ENCODE data around the gene SIRPG. TPM values are rescaled to one million over a fixed set of nuclear protein-coding genes. Genes with fewer than 3 reads are reported as not detected.
"Not testable (repeated sequence)": the region's sequence is repeated elsewhere in the genome, so short reads cannot be mapped to it uniquely, and the experiment has no call there.

SIRPG gene
- total RNA-seq, result not detected

- DNase-seq (ENCODE audit: low spot score in 2 of 2), result no peak
- no peak for FAIRE-seq
These were observed at the start of gene SIRPG for GRCh38 chr20:1657556-1658334. SIRPG (minus strand) TSS chr20:1657779; CDS start chr20:1657714, 65 bp downstream.

GRCh38 chr20:1706887-1707286, 49.3 kb upstream of the SIRPG start:
- not testable (repeated sequence) for FAIRE-seq; DNase-seq (ENCODE audit: low spot score in 2 of 2)

- no peak for FAIRE-seq
- DNase-seq (ENCODE audit: low spot score in 2 of 2), result no peak
These were observed 48.5 kb upstream of the SIRPG start for GRCh38 chr20:1706079-1706478.

GRCh38 chr20:1702855-1703254, 45.3 kb upstream of the SIRPG start:
- DNase-seq (ENCODE audit: low spot score in 2 of 2) (no peak), FAIRE-seq (no peak)

GRCh38 chr20:1702328-1702727, 44.7 kb upstream of the SIRPG start:
- FAIRE-seq, result no peak
- no peak for DNase-seq (ENCODE audit: low spot score in 2 of 2)

DNA sequence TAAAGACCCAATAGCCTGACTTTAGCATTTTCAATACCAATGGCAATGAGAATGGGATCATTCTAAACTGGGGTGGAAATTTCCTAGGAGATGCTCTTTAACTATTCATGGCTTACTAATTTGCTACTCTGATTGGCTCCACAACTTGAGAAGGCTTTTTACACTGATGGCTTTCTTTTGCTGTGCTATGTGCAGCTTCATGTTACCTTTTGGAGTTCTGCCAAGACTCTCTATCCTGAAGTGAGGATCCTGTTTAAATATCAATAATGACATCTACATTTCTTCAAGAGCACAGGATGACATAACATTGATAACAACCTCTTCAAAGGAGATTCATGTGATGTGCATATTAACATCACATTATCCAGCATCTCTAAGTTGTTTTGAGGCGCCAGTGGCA, 43.4 kb upstream of the SIRPG start:
- DNase-seq (ENCODE audit: low spot score in 2 of 2) (no peak), FAIRE-seq (no peak)

DNA sequence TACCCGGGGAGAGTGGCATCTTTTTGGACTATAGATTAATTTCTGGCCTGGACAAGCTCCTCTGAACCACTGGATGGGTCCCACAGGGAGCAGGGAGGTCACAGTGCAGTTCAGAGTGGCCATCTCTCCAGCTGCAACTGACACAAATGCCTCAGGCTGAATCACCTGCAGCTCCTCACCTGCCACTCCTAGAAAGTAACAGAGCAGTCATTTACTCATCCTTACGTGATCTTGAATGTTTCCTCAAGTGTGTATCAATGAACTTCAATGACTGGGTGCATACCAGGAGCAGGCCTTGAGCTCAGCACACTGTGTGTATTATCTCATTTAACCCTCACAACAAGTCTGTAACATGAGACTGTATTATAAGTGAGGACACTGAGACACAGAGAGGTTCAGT, 40.0 kb upstream of the SIRPG start:
- DNase-seq (ENCODE audit: low spot score in 2 of 2), result no peak
- FAIRE-seq, result no peak

DNA sequence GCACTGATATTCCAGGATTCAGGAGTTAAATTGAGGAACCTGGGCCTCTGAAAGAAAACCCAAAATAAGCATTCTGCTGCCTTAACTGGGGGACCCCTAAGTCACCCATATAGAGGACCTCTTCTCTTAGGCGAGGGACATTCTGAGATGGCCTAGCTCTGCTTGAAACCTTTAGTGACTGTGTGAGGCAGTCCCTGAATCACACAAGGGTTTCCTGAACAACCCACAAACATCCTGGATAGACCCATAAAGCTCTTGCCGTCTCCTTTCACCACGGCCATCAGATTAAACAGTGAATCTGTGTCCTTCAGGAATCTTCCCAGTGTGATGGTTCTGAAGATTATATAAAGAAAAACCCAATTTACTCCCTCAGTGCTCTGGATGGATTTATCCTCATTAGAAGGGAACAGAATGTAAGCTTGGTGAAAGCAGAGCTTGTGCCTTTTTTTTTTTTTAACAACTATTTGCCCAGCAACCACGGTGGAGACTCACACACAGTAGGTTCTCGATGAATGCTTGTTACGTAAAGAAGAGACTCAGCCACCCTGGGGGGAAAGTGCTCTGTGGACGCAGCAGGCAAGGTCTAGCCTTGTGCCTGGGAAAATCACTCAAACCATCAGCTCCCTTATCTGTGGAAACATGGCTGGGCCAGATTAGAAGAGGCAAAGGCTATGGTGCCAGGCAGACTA, 39.1 kb upstream of the SIRPG start:
- FAIRE-seq (no peak), DNase-seq (ENCODE audit: low spot score in 2 of 2) (no peak)

GRCh38 chr20:1694672-1695071, 37.1 kb upstream of the SIRPG start:
- no peak for DNase-seq (ENCODE audit: low spot score in 2 of 2)
- no peak for FAIRE-seq

GRCh38 chr20:1693427-1693826, 35.8 kb upstream of the SIRPG start:
- FAIRE-seq (no peak), DNase-seq (ENCODE audit: low spot score in 2 of 2) (no peak)

DNA sequence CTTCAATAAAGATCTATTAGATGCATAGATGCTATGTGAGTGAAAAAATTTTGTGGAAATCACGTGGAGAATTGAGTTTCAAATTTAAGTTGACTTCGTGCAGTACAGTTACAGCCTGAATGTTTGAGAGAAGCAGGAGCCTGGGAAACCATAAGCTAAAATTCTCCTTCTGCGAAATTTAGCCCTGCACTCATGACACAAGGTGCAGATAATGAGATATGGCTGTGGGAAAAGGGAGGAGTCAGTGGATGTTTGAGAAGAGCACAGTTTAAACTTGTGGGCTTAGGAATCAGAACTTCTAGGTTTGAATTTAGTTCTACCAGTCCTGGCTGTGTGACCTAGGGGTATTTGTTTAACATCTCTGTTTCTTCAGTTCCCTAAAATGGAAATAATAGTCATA, 32.1 kb upstream of the SIRPG start:
- DNase-seq (ENCODE audit: low spot score in 2 of 2) (no peak), FAIRE-seq (no peak)

DNA sequence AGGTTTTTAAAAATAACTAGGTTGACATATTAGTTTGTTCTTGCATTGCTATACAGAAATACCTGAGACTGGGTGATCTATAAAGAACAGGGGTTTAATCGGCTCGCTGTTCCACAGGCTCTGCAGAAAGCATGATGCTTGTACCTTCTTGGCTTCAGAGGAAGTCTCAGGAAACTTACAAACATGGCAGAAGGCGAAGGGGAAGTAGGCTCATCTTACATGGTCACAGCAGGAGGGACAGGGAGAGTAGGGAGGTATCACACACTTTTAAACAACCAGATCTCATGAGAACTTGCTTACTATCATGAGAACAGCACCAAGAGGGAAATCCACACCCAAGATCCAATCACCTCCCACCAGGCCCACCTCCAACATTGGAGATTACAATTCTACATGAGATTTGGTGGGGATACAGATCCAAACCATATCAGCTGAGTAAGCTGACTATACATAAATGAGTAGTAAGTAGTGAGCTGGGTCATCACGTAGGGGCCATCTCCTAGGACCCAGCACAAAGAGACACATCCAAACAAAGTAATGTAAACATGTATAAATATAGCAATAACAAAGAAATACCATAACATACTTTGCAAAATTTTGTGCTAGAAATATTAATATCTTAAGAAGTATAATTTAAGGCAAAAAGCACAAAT, 31.4 kb upstream of the SIRPG start:
- no peak for DNase-seq (ENCODE audit: low spot score in 2 of 2)
- FAIRE-seq, result no peak

GRCh38 chr20:1687053-1687452, 29.5 kb upstream of the SIRPG start:
- DNase-seq (ENCODE audit: low spot score in 2 of 2) (no peak), FAIRE-seq (no peak)

- FAIRE-seq (no peak), DNase-seq (ENCODE audit: low spot score in 2 of 2) (no peak)
These were observed 28.7 kb upstream of the SIRPG start for GRCh38 chr20:1686151-1686748.

DNA sequence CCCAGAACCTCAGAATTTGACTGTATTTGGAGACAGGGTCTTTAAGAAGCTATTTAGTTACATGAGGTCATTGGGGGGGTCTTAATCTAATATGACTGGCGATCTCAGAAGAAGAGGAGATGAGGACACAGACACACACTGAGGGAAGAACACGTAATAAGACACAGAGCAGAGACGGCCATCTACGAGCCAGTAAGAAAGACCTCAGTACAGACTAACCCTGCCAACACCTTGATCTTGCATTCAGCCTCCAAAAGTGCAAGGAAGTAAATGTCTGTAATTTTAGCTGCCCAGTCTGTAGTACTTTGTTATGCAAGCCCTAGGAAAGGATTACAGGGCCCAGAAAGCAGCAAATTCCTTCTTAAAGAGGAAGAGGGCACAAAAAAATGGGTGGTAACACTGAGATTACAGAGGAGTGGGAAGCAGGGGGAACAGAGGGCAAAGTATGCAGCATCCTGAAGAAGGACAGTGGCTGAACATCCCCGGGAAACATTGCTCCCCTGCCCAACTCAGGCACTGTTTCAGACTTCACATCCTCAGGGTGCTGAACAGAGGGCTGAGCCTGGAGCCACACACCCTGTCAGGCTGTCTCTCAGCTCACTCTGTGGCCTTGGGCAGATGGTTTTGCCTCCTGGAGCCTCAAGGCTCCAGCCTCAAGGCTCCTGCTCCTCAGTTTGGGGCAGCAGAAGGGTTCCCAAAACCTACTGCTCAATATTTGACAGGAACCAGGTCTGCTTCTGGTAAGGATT, 27.9 kb upstream of the SIRPG start:
- DNase-seq (ENCODE audit: low spot score in 2 of 2) (no peak), FAIRE-seq (no peak)

- DNase-seq (ENCODE audit: low spot score in 2 of 2) (no peak), FAIRE-seq (no peak)
These were observed 27.3 kb upstream of the SIRPG start for GRCh38 chr20:1684872-1685271.

GRCh38 chr20:1676650-1677049, 19.1 kb upstream of the SIRPG start:
- no peak for FAIRE-seq
- no peak for DNase-seq (ENCODE audit: low spot score in 2 of 2)

DNA sequence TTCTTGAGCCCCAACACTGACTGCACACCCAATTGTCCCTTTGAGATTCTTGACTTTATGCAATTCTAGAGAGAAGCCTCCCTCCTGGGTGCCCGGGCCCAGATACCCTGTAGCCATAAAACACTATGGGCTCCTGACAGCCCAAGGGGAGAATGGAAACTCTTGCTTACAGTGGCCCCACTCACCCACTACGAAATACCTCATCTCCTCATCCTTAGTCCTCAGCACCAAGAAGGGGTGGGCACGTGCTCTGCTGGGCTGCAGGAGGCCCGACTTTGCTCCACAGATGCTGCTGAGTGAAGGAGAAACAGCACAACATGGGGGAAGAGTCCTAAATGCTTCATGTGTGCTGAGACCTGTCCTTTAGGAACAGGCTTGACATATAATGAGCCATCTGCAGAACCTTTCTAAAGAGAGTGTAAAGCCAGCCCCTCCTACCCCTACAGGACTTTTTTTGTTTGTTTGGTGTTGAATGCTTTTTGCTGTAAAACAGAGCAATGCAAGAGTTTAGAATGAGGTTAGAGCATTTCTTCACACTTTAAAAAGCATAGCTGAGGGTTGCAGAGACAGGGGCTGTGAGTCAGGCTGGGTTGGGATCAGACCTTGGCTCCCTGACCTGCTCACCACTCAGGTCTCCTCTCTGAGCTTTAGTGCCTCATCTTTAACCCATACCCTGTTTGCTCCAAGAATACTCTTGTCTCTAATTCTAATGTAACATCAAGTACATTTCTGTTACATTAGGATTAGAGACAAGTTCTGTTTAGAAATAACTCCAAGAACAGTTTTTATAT, 17.6 kb upstream of the SIRPG start:
- FAIRE-seq, result no peak
- DNase-seq (ENCODE audit: low spot score in 2 of 2), result no peak

DNA sequence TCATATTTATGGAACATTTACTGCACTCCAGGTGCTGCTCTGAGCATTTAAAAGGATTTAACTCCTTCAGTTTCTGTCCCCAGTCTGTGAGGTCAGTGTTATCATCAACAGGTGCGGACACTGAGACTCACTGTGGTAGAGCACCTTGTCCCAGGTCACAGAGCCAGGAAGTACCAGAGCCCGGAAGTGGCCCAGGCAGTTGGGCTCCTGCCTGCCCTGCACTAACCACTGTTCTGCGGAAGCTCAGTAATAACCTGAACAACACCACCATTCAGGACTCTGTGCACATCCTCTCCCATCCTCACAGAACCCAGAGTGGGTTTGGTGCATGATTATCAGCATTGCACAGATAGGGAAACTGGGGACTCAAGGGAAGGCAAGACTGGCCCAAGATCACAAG, 16.8 kb upstream of the SIRPG start:
- FAIRE-seq (no peak), DNase-seq (ENCODE audit: low spot score in 2 of 2) (no peak)

DNA sequence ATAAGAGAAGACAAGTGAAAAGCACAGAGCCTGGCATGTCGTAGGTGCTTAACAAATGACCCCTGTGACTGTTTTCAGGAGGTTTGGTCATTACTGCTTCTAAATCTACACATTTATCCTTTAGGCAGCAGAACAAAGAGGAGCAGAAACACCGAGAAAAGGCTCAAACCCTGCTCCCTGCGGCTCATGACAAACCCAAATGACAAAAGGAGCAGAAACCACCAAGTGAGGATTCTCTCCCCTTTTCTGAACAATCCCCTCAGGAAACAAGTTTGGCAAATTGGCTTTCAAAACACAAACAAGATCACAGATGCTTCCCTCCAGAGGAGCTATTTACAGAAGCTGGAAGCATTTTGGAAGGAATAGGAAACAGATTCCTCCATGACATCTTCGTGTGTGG, 15.8 kb upstream of the SIRPG start:
- DNase-seq (ENCODE audit: low spot score in 2 of 2) (no peak), FAIRE-seq (no peak)
